SU-DHL-6 (cell line): Measurements from ENCODE around the gene ADAM12.
"Not testable (repeated sequence)": the region's sequence is repeated elsewhere in the genome, so short reads cannot be mapped to it uniquely, and the experiment has no call there.

Experiments
- H2AFZ ChIP-seq: fragments of 200-600 bp; sonication (generic); 2 replicates; pipeline ENCODE4 v1.6.1; 2014; ENCODE audit warnings: low read depth, mild to moderate bottlenecking, moderate library complexity, mixed read lengths, antibody characterized with exemption, low read length; ENCODE audit not compliant: severe bottlenecking
- H3F3A ChIP-seq: fragments of 200-600 bp; shearing (Covaris generic); 2 replicates; pipeline ENCODE4 v1.6.0; 2016; ENCODE audit warnings: antibody characterized with exemption, mild to moderate bottlenecking; ENCODE audit not compliant: insufficient read depth
- H3K27ac ChIP-seq: fragments of 200-600 bp; sonication (generic); 2 replicates; pipeline ENCODE4 v1.5.1; 2016; ENCODE audit warnings: low read depth, mild to moderate bottlenecking, low read length, moderate library complexity, mixed read lengths
- H3K27me3 ChIP-seq: fragments of 200-600 bp; sonication (generic), shearing (Covaris generic); 2 replicates; pipeline ENCODE4 v1.6.0; 2014; ENCODE audit warnings: mild to moderate bottlenecking, low read length
- H3K36me3 ChIP-seq: fragments of 200-600 bp; sonication (generic); 2 replicates; pipeline ENCODE4 v1.6.1; 2014; ENCODE audit warnings: mild to moderate bottlenecking, low read length, mixed read lengths
- H3K4me2 ChIP-seq: fragments of 300-600, 200-600 bp; shearing (Covaris generic), sonication (generic); 2 replicates; pipeline ENCODE4 v1.6.0; 2014; ENCODE audit warnings: low read length, low read depth, mild to moderate bottlenecking; ENCODE audit not compliant: poor library complexity, severe bottlenecking
- H3K4me3 ChIP-seq: fragments of 200-600 bp; sonication (generic); 2 replicates; pipeline ENCODE4 v1.5.1; 2014; ENCODE audit warnings: antibody characterized with exemption, low read length, mild to moderate bottlenecking, mixed read lengths; ENCODE audit not compliant: insufficient read depth, poor library complexity, severe bottlenecking
- H3K79me2 ChIP-seq: fragments of 200-600 bp; sonication (generic); 2 replicates; pipeline ENCODE4 v1.6.1; 2014; ENCODE audit warnings: mild to moderate bottlenecking, low read length, moderate library complexity; ENCODE audit not compliant: insufficient read depth
- H3K9ac ChIP-seq: fragments of 200-600 bp; sonication (generic); 2 replicates; pipeline ENCODE4 v1.7.0; 2014; ENCODE audit warnings: mild to moderate bottlenecking, low read length
- H3K9me2 ChIP-seq: fragments of 200-600 bp; sonication (generic); replicated peaks from 2 replicates; pipeline ENCODE4 v1.6.1; 2014; ENCODE audit warnings: low read length; ENCODE audit not compliant: insufficient read depth
- H3K9me3 ChIP-seq: fragments of 200-600 bp; sonication (generic); 2 replicates; pipeline ENCODE4 v1.6.1; 2014; ENCODE audit warnings: low read length, mixed read lengths; ENCODE audit not compliant: insufficient read depth
- H4K20me1 ChIP-seq: fragments of 200-600 bp; sonication (generic); 2 replicates; pipeline ENCODE4 v1.6.1; 2014; ENCODE audit warnings: low read depth, mild to moderate bottlenecking, antibody characterized with exemption, low read length, moderate library complexity, mixed read lengths
- EZH2phosphoT487 ChIP-seq: fragments of 200-600 bp; sonication (generic), shearing (Covaris generic); conservative IDR thresholded peaks from 2 replicates; pipeline ENCODE4 v1.6.1; 2018; ENCODE audit warnings: mild to moderate bottlenecking, antibody characterized with exemption, low read length, moderate library complexity, mixed read lengths
- TF ChIP-seq, protein P1 (sequence below): fragments of 200-600 bp; sonication (generic); IDR thresholded peaks from one replicate; pipeline ENCODE4 v1.5.1; 2017; ENCODE audit warnings: antibody characterized with exemption, mild to moderate bottlenecking, low read length, moderate library complexity; ENCODE audit not compliant: insufficient read depth, poor library complexity, severe bottlenecking

Gene ADAM12

DNA sequence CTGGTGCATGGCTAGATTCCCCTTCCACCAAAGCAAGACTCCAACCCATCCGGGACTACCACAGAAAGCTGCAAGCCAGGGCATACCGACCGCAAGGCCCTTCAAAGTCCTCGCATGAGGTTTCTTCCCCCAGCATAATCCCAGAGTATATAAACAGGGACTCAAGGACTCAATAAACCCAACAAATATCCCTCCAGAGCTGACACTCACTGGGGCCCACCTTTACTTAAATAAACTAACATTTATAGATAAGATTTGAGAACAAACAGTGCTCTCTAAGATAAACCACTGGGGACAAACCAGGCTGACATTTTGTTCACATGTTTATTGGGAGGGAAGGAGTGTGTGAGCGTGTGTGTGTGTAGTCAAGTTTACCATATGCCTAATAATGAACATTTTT, 138.2 kb downstream of the ADAM12 start:
- no peaks in the 10 kb centered on the region for H3K9me3 ChIP-seq
- H3K36me3 ChIP-seq: no peaks in the 10 kb centered on the region
- no peak overlapping the region for H3K27ac ChIP-seq
- TF ChIP-seq, protein P1, sequence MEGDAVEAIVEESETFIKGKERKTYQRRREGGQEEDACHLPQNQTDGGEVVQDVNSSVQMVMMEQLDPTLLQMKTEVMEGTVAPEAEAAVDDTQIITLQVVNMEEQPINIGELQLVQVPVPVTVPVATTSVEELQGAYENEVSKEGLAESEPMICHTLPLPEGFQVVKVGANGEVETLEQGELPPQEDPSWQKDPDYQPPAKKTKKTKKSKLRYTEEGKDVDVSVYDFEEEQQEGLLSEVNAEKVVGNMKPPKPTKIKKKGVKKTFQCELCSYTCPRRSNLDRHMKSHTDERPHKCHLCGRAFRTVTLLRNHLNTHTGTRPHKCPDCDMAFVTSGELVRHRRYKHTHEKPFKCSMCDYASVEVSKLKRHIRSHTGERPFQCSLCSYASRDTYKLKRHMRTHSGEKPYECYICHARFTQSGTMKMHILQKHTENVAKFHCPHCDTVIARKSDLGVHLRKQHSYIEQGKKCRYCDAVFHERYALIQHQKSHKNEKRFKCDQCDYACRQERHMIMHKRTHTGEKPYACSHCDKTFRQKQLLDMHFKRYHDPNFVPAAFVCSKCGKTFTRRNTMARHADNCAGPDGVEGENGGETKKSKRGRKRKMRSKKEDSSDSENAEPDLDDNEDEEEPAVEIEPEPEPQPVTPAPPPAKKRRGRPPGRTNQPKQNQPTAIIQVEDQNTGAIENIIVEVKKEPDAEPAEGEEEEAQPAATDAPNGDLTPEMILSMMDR: no peak
- no peak for TF ChIP-seq EZH2phosphoT487
- 0 out of 2 replicates have a peak, but pooled peaks cover 2% of the 10 kb centered on the region for H3K9me2 ChIP-seq
- no peaks in the 10 kb centered on the region for H3K79me2 ChIP-seq
- no peak overlapping the region for H3K4me3 ChIP-seq
- no peak overlapping the region for H3K9ac ChIP-seq
- H3F3A ChIP-seq: no peaks in the 10 kb centered on the region
- H4K20me1 ChIP-seq: no peaks in the 10 kb centered on the region
- no peak overlapping the region for H3K4me2 ChIP-seq
- H3K27me3 ChIP-seq: no peaks in the 10 kb centered on the region
- no peak overlapping the region for H2AFZ ChIP-seq

DNA sequence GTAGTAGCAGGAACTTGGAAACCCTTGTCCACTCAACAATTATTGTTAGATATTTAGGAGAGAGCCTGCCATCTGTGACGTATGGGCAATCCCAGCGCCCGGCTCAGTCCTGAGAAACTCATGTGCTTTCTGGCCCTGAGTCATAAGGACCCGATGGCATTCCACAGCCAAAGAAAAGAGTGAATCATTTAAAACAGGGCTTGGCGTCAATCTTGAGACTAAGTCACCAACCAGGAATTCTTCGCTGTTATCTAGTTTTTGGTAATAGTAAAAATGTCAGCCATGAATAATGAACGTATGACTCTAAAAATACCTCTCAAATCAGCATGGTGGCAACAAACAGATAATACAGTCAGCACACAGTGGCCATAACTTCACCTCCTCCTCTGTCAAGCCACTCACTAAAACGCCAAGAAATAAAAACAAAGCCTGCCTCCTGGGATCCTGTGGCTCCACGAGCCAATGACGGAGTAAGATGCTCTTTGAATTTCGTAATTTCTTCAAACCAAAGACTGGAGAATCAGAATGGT, 140.8 kb downstream of the ADAM12 start:
- H3F3A ChIP-seq: no peaks in the 10 kb centered on the region
- no peak overlapping the region for H3K4me3 ChIP-seq
- H3K79me2 ChIP-seq: no peaks in the 10 kb centered on the region
- H3K9me2 ChIP-seq: 0 out of 2 replicates have a peak, but pooled peaks cover 5% of the 10 kb centered on the region
- no peaks in the 10 kb centered on the region for H3K27me3 ChIP-seq
- no peaks in the 10 kb centered on the region for H3K9me3 ChIP-seq
- no peak overlapping the region for H3K4me2 ChIP-seq
- H3K27ac ChIP-seq: no peak overlapping the region
- H3K9ac ChIP-seq: no peak overlapping the region
- TF ChIP-seq EZH2phosphoT487: no peak
- TF ChIP-seq, protein P1: no peak
- H3K36me3 ChIP-seq: no peaks in the 10 kb centered on the region
- no peak overlapping the region for H2AFZ ChIP-seq
- no peaks in the 10 kb centered on the region for H4K20me1 ChIP-seq

DNA sequence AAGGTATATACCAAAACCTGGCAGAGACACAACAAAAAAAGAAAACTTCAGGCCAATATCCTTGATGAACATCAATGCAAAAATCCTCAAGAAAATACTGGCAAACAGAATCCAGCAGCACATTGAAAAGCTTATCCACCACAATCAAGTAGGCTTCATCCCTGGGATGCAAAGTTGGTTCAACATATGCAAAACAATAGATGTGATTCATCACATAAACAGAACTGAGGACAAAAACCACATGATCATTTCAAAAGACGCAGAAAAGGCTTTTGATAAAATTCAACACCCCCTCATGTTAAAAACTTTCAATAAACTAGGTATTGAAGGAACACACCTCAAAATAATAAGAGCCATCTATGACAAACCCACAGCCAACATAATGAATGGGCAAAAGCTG, 141.9 kb downstream of the ADAM12 start:
- H3K9me3 ChIP-seq, H3K9me2 ChIP-seq, H3K4me3 ChIP-seq, H3K9ac ChIP-seq, H2AFZ ChIP-seq, H3K4me2 ChIP-seq, H3K79me2 ChIP-seq, H3K36me3 ChIP-seq, H3F3A ChIP-seq, H4K20me1 ChIP-seq, H3K27me3 ChIP-seq, H3K27ac ChIP-seq: not testable (repeated sequence)

DNA sequence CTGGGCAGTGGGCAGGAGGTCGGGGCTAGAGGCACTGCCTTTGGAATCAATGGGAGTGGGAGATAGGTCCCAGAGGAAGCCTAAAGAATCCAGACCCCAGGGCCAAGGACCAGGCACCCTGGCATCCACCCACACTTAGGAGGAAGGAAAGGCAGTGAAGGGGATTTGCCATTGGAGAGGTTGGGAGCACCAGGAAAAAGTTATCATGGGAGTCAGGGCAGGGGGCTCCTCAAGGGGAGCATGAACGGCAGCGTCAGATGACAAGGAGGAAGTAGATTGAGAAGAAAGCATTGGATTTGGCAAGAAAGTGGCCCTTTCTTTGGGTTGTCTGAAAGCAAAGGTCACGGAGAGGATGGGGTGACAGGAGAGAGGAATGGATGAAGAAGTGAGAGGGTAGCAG, 142.8 kb downstream of the ADAM12 start:
- Histone ChIP-seq H2AFZ (no peak overlapping the region), H3K4me3 (no peak overlapping the region), H3K9ac (no peak overlapping the region), H3K27me3 (no peaks in the 10 kb centered on the region), H3K9me3 (no peaks in the 10 kb centered on the region), H4K20me1 (no peaks in the 10 kb centered on the region), H3K27ac (no peak overlapping the region), H3K36me3 (no peaks in the 10 kb centered on the region), H3K9me2 (0 out of 2 replicates have a peak, but pooled peaks cover 5% of the 10 kb centered on the region), H3K4me2 (no peak overlapping the region), H3F3A (no peaks in the 10 kb centered on the region), H3K79me2 (no peaks in the 10 kb centered on the region)
- TF ChIP-seq EZH2phosphoT487: no peak
- TF ChIP-seq, protein P1: no peak
